Measurements from ENCODE around the gene CDYL2. TPM values are rescaled to one million over a fixed set of nuclear protein-coding genes. Genes with fewer than 3 reads are reported as not detected.

Gene CDYL2
- total RNA-seq, 5 donors from 2014 or later (not counting 1 experiment from before 2014, with no cell fraction given) = 15.4 to 45.4 (median 32.1) TPM

GRCh38 chr16:80627108-80627507 is 177.3 kb downstream of the CDYL2 start:
- Histone ChIP-seq H3K27me3 (replicated peaks in 1 of 2; ENCODE audit: control insufficient read depth in 2 of 2, extremely low read depth in 1 of 2, insufficient read depth in 2 of 2, low read length in 1 of 2) (no peaks in the 10 kb centered on the region), H3K4me3 (ENCODE audit: control insufficient read depth in 1 of 2, extremely low read depth in 1 of 2, low read length in 1 of 2) (no peak overlapping the region), H3K9me3 (no peaks in the 10 kb centered on the region), H3K4me1 (ENCODE audit: control insufficient read depth in 1 of 2, extremely low read depth in 1 of 2, insufficient read depth in 2 of 2, low read length in 2 of 2) (no peaks in the 10 kb centered on the region), H3K27ac (ENCODE audit: low read length) (no peak overlapping the region), H3K36me3 (ENCODE audit: control insufficient read depth in 2 of 2, extremely low read depth in 1 of 2, insufficient read depth in 1 of 2, low read length in 1 of 2) (no peaks in the 10 kb centered on the region)
- no CpG with 5 or more reads among the region's 1 CpG for WGBS (ENCODE audit: insufficient coverage)
- no peaks in the 10 kb centered on the region for H3K4me1 Mint-ChIP-seq
- DNase-seq (no peak), ATAC-seq (replicated peaks in 1 of 4) (no peak)
- CTCF ChIA-PET = no interaction called here
- no peak overlapping the region for H3K27ac Mint-ChIP-seq
- peaks cover 0 to 16% (median 6%) of the 10 kb centered on the region in 3 donors for H3K9me3 Mint-ChIP-seq
- H3K27me3 Mint-ChIP-seq = no peaks in the 10 kb centered on the region
- POLR2A ChIA-PET = no interaction called here
- H3K4me3 Mint-ChIP-seq = no peak overlapping the region
- H3K36me3 Mint-ChIP-seq = peaks cover 66% of the 10 kb centered on the region

GRCh38 chr16:80623376-80623775 is 181.0 kb downstream of the CDYL2 start:
- no peaks in the 10 kb centered on the region for H3K9me3 ChIP-seq
- CTCF ChIA-PET = no interaction called here
- Mint-ChIP-seq H3K4me3 (no peak overlapping the region), H3K36me3 (peaks cover 54% of the 10 kb centered on the region), H3K27ac (no peak overlapping the region), H3K27me3 (no peaks in the 10 kb centered on the region), H3K9me3 (peaks cover 0 to 11% (median 5%) of the 10 kb centered on the region in 3 donors), H3K4me1 (no peaks in the 10 kb centered on the region)
- H3K4me1 ChIP-seq (ENCODE audit: control insufficient read depth in 1 of 2, extremely low read depth in 1 of 2, insufficient read depth in 2 of 2, low read length in 2 of 2) = no peaks in the 10 kb centered on the region
- no peak for DNase-seq
- no peak for ATAC-seq (replicated peaks in 1 of 4)
- peaks cover 0 to 2% of the 10 kb centered on the region in 2 donors for H3K36me3 ChIP-seq (ENCODE audit: control insufficient read depth in 2 of 2, extremely low read depth in 1 of 2, insufficient read depth in 1 of 2, low read length in 1 of 2)
- POLR2A ChIA-PET = no interaction called here
- 95% methylated on average over 4 of the region's 4 CpGs for WGBS (ENCODE audit: insufficient coverage)
- no peaks in the 10 kb centered on the region for H3K27me3 ChIP-seq (replicated peaks in 1 of 2; ENCODE audit: control insufficient read depth in 2 of 2, extremely low read depth in 1 of 2, insufficient read depth in 2 of 2, low read length in 1 of 2)
- H3K27ac ChIP-seq (ENCODE audit: low read length) = no peak overlapping the region
- H3K4me3 ChIP-seq (ENCODE audit: control insufficient read depth in 1 of 2, extremely low read depth in 1 of 2, low read length in 1 of 2) = no peak overlapping the region

- Histone ChIP-seq H3K27ac (ENCODE audit: low read length) (no peak overlapping the region), H3K36me3 (ENCODE audit: control insufficient read depth in 2 of 2, extremely low read depth in 1 of 2, insufficient read depth in 1 of 2, low read length in 1 of 2) (peaks cover 0 to 3% of the 10 kb centered on the region in 2 donors), H3K4me3 (ENCODE audit: control insufficient read depth in 1 of 2, extremely low read depth in 1 of 2, low read length in 1 of 2) (no peak overlapping the region), H3K9me3 (no peaks in the 10 kb centered on the region), H3K4me1 (ENCODE audit: control insufficient read depth in 1 of 2, extremely low read depth in 1 of 2, insufficient read depth in 2 of 2, low read length in 2 of 2) (no peaks in the 10 kb centered on the region), H3K27me3 (replicated peaks in 1 of 2; ENCODE audit: control insufficient read depth in 2 of 2, extremely low read depth in 1 of 2, insufficient read depth in 2 of 2, low read length in 1 of 2) (no peaks in the 10 kb centered on the region)
- ChIA-PET POLR2A (no interaction called here), CTCF (no interaction called here)
- H3K4me3 Mint-ChIP-seq = no peak overlapping the region
- ATAC-seq (replicated peaks in 1 of 4) = no peak
- no peaks in the 10 kb centered on the region for H3K27me3 Mint-ChIP-seq
- no peak for DNase-seq
- 100% methylated on average over 1 of the region's 3 CpGs for WGBS (ENCODE audit: insufficient coverage)
- H3K9me3 Mint-ChIP-seq = peaks cover 0 to 9% (median 0%) of the 10 kb centered on the region in 3 donors
- peaks cover 52% of the 10 kb centered on the region for H3K36me3 Mint-ChIP-seq
- no peaks in the 10 kb centered on the region for H3K4me1 Mint-ChIP-seq
- no peak overlapping the region for H3K27ac Mint-ChIP-seq
These were observed 182.4 kb downstream of the CDYL2 start for GRCh38 chr16:80622007-80622406.

GRCh38 chr16:80620736-80621605 is 183.4 kb downstream of the CDYL2 start:
- POLR2A ChIA-PET = no interaction called here
- H3K27me3 Mint-ChIP-seq = no peaks in the 10 kb centered on the region
- CTCF ChIA-PET = no interaction called here
- H3K4me3 Mint-ChIP-seq = no peak overlapping the region
- H3K36me3 Mint-ChIP-seq = peaks cover 52% of the 10 kb centered on the region
- no peak overlapping the region for H3K27ac Mint-ChIP-seq
- H3K4me1 Mint-ChIP-seq = no peaks in the 10 kb centered on the region
- H3K9me3 Mint-ChIP-seq = peaks cover 0 to 9% (median 0%) of the 10 kb centered on the region in 3 donors
- ATAC-seq (replicated peaks in 1 of 4) = no peak
- no peak overlapping the region for H3K4me3 ChIP-seq (ENCODE audit: control insufficient read depth in 1 of 2, extremely low read depth in 1 of 2, low read length in 1 of 2)
- no peak for DNase-seq
- 100% methylated on average over 17 of the region's 17 CpGs for WGBS (ENCODE audit: insufficient coverage)
- H3K27ac ChIP-seq (ENCODE audit: low read length) = no peak overlapping the region
- H3K4me1 ChIP-seq (ENCODE audit: control insufficient read depth in 1 of 2, extremely low read depth in 1 of 2, insufficient read depth in 2 of 2, low read length in 2 of 2) = no peaks in the 10 kb centered on the region
- no peaks in the 10 kb centered on the region for H3K27me3 ChIP-seq (replicated peaks in 1 of 2; ENCODE audit: control insufficient read depth in 2 of 2, extremely low read depth in 1 of 2, insufficient read depth in 2 of 2, low read length in 1 of 2)
- H3K36me3 ChIP-seq (ENCODE audit: control insufficient read depth in 2 of 2, extremely low read depth in 1 of 2, insufficient read depth in 1 of 2, low read length in 1 of 2) = peaks cover 0 to 3% of the 10 kb centered on the region in 2 donors
- H3K9me3 ChIP-seq = no peaks in the 10 kb centered on the region

GRCh38 chr16:80619824-80620223 is 184.6 kb downstream of the CDYL2 start:
- no peaks in the 10 kb centered on the region for H3K4me1 ChIP-seq (ENCODE audit: control insufficient read depth in 1 of 2, extremely low read depth in 1 of 2, insufficient read depth in 2 of 2, low read length in 2 of 2)
- H3K27me3 Mint-ChIP-seq = no peaks in the 10 kb centered on the region
- H3K36me3 Mint-ChIP-seq = peaks cover 56% of the 10 kb centered on the region
- ChIA-PET CTCF (no interaction called here), POLR2A (no interaction called here)
- H3K27ac Mint-ChIP-seq = no peak overlapping the region
- no peaks in the 10 kb centered on the region for H3K27me3 ChIP-seq (replicated peaks in 1 of 2; ENCODE audit: control insufficient read depth in 2 of 2, extremely low read depth in 1 of 2, insufficient read depth in 2 of 2, low read length in 1 of 2)
- DNase-seq (no peak), ATAC-seq (replicated peaks in 1 of 4) (no peak)
- WGBS (ENCODE audit: insufficient coverage) = 50% methylated on average over 2 of the region's 4 CpGs
- peaks cover 0 to 4% (median 0%) of the 10 kb centered on the region in 3 donors for H3K9me3 Mint-ChIP-seq
- H3K4me3 Mint-ChIP-seq = no peak overlapping the region
- no peaks in the 10 kb centered on the region for H3K9me3 ChIP-seq
- no peaks in the 10 kb centered on the region for H3K4me1 Mint-ChIP-seq
- H3K36me3 ChIP-seq (ENCODE audit: control insufficient read depth in 2 of 2, extremely low read depth in 1 of 2, insufficient read depth in 1 of 2, low read length in 1 of 2) = peaks cover 0 to 3% of the 10 kb centered on the region in 2 donors
- H3K27ac ChIP-seq (ENCODE audit: low read length) = no peak overlapping the region
- H3K4me3 ChIP-seq (ENCODE audit: control insufficient read depth in 1 of 2, extremely low read depth in 1 of 2, low read length in 1 of 2) = no peak overlapping the region

- POLR2A ChIA-PET = no interaction called here
- peaks cover 53% of the 10 kb centered on the region for H3K36me3 Mint-ChIP-seq
These were observed 185.3 kb downstream of the CDYL2 start for GRCh38 chr16:80618862-80619648.

More at GRCh38 chr16:80618862-80619648, 185.3 kb downstream of the CDYL2 start:
- Histone ChIP-seq H3K27ac (ENCODE audit: low read length) (no peak overlapping the region), H3K27me3 (replicated peaks in 1 of 2; ENCODE audit: control insufficient read depth in 2 of 2, extremely low read depth in 1 of 2, insufficient read depth in 2 of 2, low read length in 1 of 2) (no peaks in the 10 kb centered on the region), H3K4me3 (ENCODE audit: control insufficient read depth in 1 of 2, extremely low read depth in 1 of 2, low read length in 1 of 2) (no peak overlapping the region), H3K36me3 (ENCODE audit: control insufficient read depth in 2 of 2, extremely low read depth in 1 of 2, insufficient read depth in 1 of 2, low read length in 1 of 2) (peaks cover 0 to 3% of the 10 kb centered on the region in 2 donors), H3K4me1 (ENCODE audit: control insufficient read depth in 1 of 2, extremely low read depth in 1 of 2, insufficient read depth in 2 of 2, low read length in 2 of 2) (no peaks in the 10 kb centered on the region), H3K9me3 (no peaks in the 10 kb centered on the region)
- WGBS (ENCODE audit: insufficient coverage) = 93% methylated on average over 10 of the region's 14 CpGs
- CTCF ChIA-PET = no interaction called here
- Mint-ChIP-seq H3K4me1 (no peaks in the 10 kb centered on the region), H3K27ac (no peak overlapping the region), H3K4me3 (no peak overlapping the region), H3K27me3 (no peaks in the 10 kb centered on the region), H3K9me3 (no peaks in the 10 kb centered on the region)
- ATAC-seq (replicated peaks in 1 of 4) = no peak
- no peak for DNase-seq

All from T-cell (primary cell).